ENCODE measurements around the gene USP17L11.
"Not testable (repeated sequence)": the region's sequence is repeated elsewhere in the genome, so short reads cannot be mapped to it uniquely, and the experiment has no call there.

DNA sequence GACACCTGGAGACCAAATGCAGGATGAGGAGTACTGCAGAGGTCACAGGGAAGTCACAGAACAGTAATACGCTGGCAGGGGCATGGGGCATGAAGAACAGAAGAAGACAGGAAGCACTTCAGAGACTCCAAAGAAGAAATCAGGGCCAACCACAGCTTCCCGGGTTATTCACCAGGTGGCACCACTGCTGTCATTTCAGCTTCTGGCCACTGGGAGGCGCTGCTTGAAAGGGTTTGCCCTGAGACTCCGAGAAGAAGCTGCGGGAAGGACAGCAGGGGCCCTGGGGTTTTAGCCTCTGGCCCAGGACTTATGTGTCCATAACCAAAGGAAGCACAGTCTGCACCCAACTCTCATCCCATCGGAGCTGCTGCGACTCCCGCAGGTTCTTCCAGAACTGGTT, 49.2 kb upstream of the USP17L11 start:
- TF ChIP-seq EZH2 (IDR thresholded peaks at IDR 0.05; ENCODE audit: insufficient read depth, poor library complexity, severe bottlenecking); EZH2phosphoT487 (IDR thresholded peaks at IDR 0.05; ENCODE audit: insufficient read depth, low read depth): not testable (repeated sequence)
